Measurements from ENCODE around the gene TSEN2.
"Not testable (repeated sequence)": the region's sequence is repeated elsewhere in the genome, so short reads cannot be mapped to it uniquely, and the experiment has no call there.

Gene TSEN2

GRCh38 chr3:12507591-12508281, 23.5 kb downstream of the TSEN2 start:
- DNase-seq, result no peak

- DNase-seq, result no peak
Measured at GRCh38 chr3:12508291-12508700, 24.0 kb downstream of the TSEN2 start.

GRCh38 chr3:12509466-12509865, 25.2 kb downstream of the TSEN2 start:
- DNase-seq, result no peak

- no peak for DNase-seq
Measured at GRCh38 chr3:12512534-12513118, 28.3 kb downstream of the TSEN2 start.

GRCh38 chr3:12513694-12514446, 29.6 kb downstream of the TSEN2 start:
- no peak for DNase-seq

- DNase-seq, result no peak
Measured at GRCh38 chr3:12515631-12516030, 31.4 kb downstream of the TSEN2 start.

GRCh38 chr3:12516873-12517272, 32.6 kb downstream of the TSEN2 start:
- no peak for DNase-seq

- DNase-seq, result no peak
Measured at GRCh38 chr3:12518261-12519028, 34.2 kb downstream of the TSEN2 start.

- no peak for DNase-seq
Measured at GRCh38 chr3:12521010-12521409, 36.7 kb downstream of the TSEN2 start.

- no peak for DNase-seq
Measured at GRCh38 chr3:12522721-12523120, 38.4 kb downstream of the TSEN2 start.

- DNase-seq, result no peak
Measured at GRCh38 chr3:12527757-12528143, 43.5 kb downstream of the TSEN2 start.

- DNase-seq, result no peak
Measured at GRCh38 chr3:12532182-12532581, 47.9 kb downstream of the TSEN2 start.

- no peak for DNase-seq
Measured at GRCh38 chr3:12536423-12536822, 52.1 kb downstream of the TSEN2 start.

GRCh38 chr3:12541625-12542024, 57.3 kb downstream of the TSEN2 start:
- no peak for DNase-seq

- DNase-seq, result not testable (repeated sequence)
Measured at GRCh38 chr3:12543497-12543896, 59.2 kb downstream of the TSEN2 start.

- DNase-seq, result no peak
Measured at GRCh38 chr3:12544652-12545472, 60.6 kb downstream of the TSEN2 start.

- no peak for DNase-seq
Measured at GRCh38 chr3:12545473-12545791, 61.2 kb downstream of the TSEN2 start, which contains the start of gene MKRN2OS. Gene MKRN2OS (minus strand): TSS chr3:12545499. CDS start chr3:12545464, 35 bp downstream.

- DNase-seq, result no peak
Measured at GRCh38 chr3:12549971-12550760, 65.9 kb downstream of the TSEN2 start.

- no peak for DNase-seq
Measured at GRCh38 chr3:12553921-12554391, 69.7 kb downstream of the TSEN2 start.

GRCh38 chr3:12556314-12556689, 72.0 kb downstream of the TSEN2 start:
- no peak for DNase-seq

- DNase-seq, result peak; percentile 84
Measured at GRCh38 chr3:12556690-12557472, 72.6 kb downstream of the TSEN2 start, which contains the start of gene MKRN2. Gene MKRN2 (plus strand): TSS chr3:12557087. CDS start chr3:12557151, 64 bp downstream.

Data from stimulated activated CD4-positive, alpha-beta T cell treated with anti-CD3 and anti-CD28 coated beads, Interleukin-4, amount 100 ng/mL, for 1 hour (primary cell).